Panc1 (cell line): ENCODE results near the gene MTF2. TPM values are rescaled to one million over a fixed set of nuclear protein-coding genes. Genes with fewer than 3 reads are reported as not detected.

ENCODE experiments used
- ATAC-seq: fragments of 200-7000 bp; cut with Tn5 transposase; 2 replicates; pipeline ENCODE4 v1.9.1; 2020; ENCODE audit warnings: mild to moderate bottlenecking, moderate library complexity
- BruUV-seq: library from RNA; stranded (reverse); fragments of 400-500 nt; replicated peaks from 2 replicates; lab custom pipeline; 2021; lab: Mats Ljungman, UMichigan
- CTCF ChIA-PET: fragments of 300-600 bp; sonication (Branson Sonifier 250); formaldehyde crosslinking; loops from one replicate; lab custom pipeline; 2022; ENCODE audit warnings: antibody characterized with exemption; lab: Charles Lee
- POLR2A ChIA-PET: fragments of 300-600 bp; sonication (Branson Sonifier 250); formaldehyde crosslinking; loops from one replicate; lab custom pipeline; 2022; ENCODE audit warnings: antibody characterized with exemption; lab: Charles Lee
- DNase-seq: peaks from one replicate; pipeline ENCODE4 v3.0.0-alpha.2; 2010; ENCODE audit warnings: low read depth, low spot score
- H3K27ac ChIP-seq: 2 replicates; pipeline ENCODE4 v1.5.1; 2011; ENCODE audit warnings: mild to moderate bottlenecking, low read length, inconsistent platforms
- H3K27me3 ChIP-seq: fragments of 200-500 bp; sonication (Bioruptor generic); 2 replicates; pipeline ENCODE4 v1.6.0; 2014; ENCODE audit warnings: low read length, inconsistent platforms; ENCODE audit not compliant: control insufficient read depth, insufficient read depth
- H3K36me3 ChIP-seq: fragments of 200-500 bp; sonication (Bioruptor generic); 2 replicates; pipeline ENCODE4 v1.5.1; 2014; ENCODE audit warnings: inconsistent platforms, mild to moderate bottlenecking, low read length, moderate library complexity; ENCODE audit not compliant: control insufficient read depth, insufficient read depth
- H3K4me1 ChIP-seq: 2 replicates; pipeline ENCODE4 v1.5.1; 2011; ENCODE audit warnings: inconsistent platforms, mild to moderate bottlenecking, low read length, moderate library complexity; ENCODE audit not compliant: control insufficient read depth, insufficient read depth
- H3K4me3 ChIP-seq, 2 experiments: 2 replicates each; pipeline ENCODE4 v1.5.1; 2011 to 2012; ENCODE audit warnings: low read depth in 2 of 2, low read length in 2 of 2, mild to moderate bottlenecking in 2 of 2, inconsistent platforms in 1 of 2, moderate library complexity in 1 of 2
- H3K9me3 ChIP-seq: fragments of 200-500 bp; sonication (Bioruptor generic); 2 replicates; pipeline ENCODE4 v1.5.1; 2014; ENCODE audit warnings: low read depth, mild to moderate bottlenecking, inconsistent platforms, low read length, moderate library complexity; ENCODE audit not compliant: control insufficient read depth, insufficient read depth
- CTCF ChIP-seq: fragments of 450-650 bp; IDR thresholded peaks from 2 replicates; pipeline ENCODE4 v1.5.1; 2017; ENCODE audit warnings: mild to moderate bottlenecking
- POLR2AphosphoS5 ChIP-seq: IDR thresholded peaks from 2 replicates; pipeline ENCODE4 v1.6.1; 2012; ENCODE audit warnings: mild to moderate bottlenecking, low read depth, low read length, moderate library complexity
- REST ChIP-seq, 2 experiments: IDR thresholded peaks; 2 replicates each; pipeline ENCODE4 v1.6.1; 2011 to 2012; ENCODE audit warnings: low read depth in 2 of 2, control low read depth in 1 of 2, low read length in 1 of 2, mild to moderate bottlenecking in 1 of 2, moderate library complexity in 1 of 2; ENCODE audit not compliant: insufficient read depth in 1 of 2
- SIN3A ChIP-seq: IDR thresholded peaks from 2 replicates; pipeline ENCODE4 v1.6.1; 2012; ENCODE audit warnings: low read depth, mild to moderate bottlenecking, low read length, moderate library complexity, borderline replicate concordance; ENCODE audit not compliant: insufficient read depth
- TCF7L2 ChIP-seq: IDR thresholded peaks from 2 replicates; pipeline ENCODE4 v1.6.1; 2011; ENCODE audit warnings: mild to moderate bottlenecking, low read depth, low read length, inconsistent platforms
- in situ Hi-C: cut with HindIII; loops from 2 replicates; pipeline ENCODE4 v1.10.0; 2016; ENCODE audit warnings: low sequenced_read_pairs, low pct_unique_long_range_greater_than_20kb
- intact Hi-C: fragments of 100-400 bp; cut with micrococcal nuclease; formaldehyde crosslinking; loops from one replicate; pipeline ENCODE4 v1.10.0; 2022; ENCODE audit not compliant: unreplicated experiment
- total RNA-seq: library from RNA; stranded (reverse); gene quantifications from one replicate; pipeline ENCODE4 v1.2.1, GENCODE V29; 2021; ENCODE audit not compliant: unreplicated experiment

MTF2 gene
- total RNA-seq, 1 experiment from 2014 or later, result 24.8 TPM

GRCh38 chr1:93150729-93151128 lies 71.6 kb downstream of the MTF2 start:
- no peak overlapping the region for H3K27ac ChIP-seq
- DNase-seq (no peak), ATAC-seq (no peak)
- H3K36me3 ChIP-seq, result peaks cover 15% of the 10 kb centered on the region
- intact Hi-C loops, result no loop called here
- H3K4me1 ChIP-seq, result no peaks in the 10 kb centered on the region
- in situ Hi-C loops, result no loop called here
- H3K27me3 ChIP-seq, result no peaks in the 10 kb centered on the region
- H3K4me3 ChIP-seq, result no peak overlapping the region
- TF ChIP-seq REST (IDR thresholded peaks at IDR 0.05; ENCODE audit: insufficient read depth in 1 of 2, low read depth in 2 of 2, low read length in 1 of 2) (no peak), TCF7L2 (no peak), POLR2AphosphoS5 (no peak), CTCF (no peak), SIN3A (no peak)
- ChIA-PET POLR2A (no interaction called here), CTCF (no interaction called here)
- no TSS peak for BruUV-seq
- H3K9me3 ChIP-seq, result no peaks in the 10 kb centered on the region

DNA sequence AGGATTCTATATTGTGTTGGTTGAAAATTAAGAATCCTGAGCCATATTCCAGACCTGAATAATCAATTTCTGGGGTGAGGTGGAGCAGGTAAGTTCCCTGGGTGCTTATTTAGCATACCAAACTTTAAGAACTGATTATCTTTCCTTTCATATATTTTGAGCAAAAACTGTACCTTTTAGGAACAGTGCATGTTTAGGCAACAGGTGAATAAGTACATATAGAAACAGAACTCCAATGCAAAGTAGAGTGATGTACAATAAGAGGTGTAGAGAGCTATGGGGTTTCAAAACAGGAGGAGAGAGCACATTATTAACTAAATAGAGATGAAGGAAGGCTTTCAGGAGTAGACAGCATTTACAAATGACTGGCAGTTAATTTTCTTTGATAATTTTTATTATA lies 72.4 kb downstream of the MTF2 start:
- no peak overlapping the region for H3K4me3 ChIP-seq
- H3K27ac ChIP-seq, result no peak overlapping the region
- POLR2A ChIA-PET, result no interaction called here
- H3K4me1 ChIP-seq, result no peaks in the 10 kb centered on the region
- in situ Hi-C loops (no loop called here), intact Hi-C loops (no loop called here)
- TF ChIP-seq CTCF (no peak), SIN3A (no peak), TCF7L2 (no peak), REST (IDR thresholded peaks at IDR 0.05; ENCODE audit: insufficient read depth in 1 of 2, low read depth in 2 of 2, low read length in 1 of 2) (no peak)
- CTCF ChIA-PET, result no interaction called here
- no peak for ATAC-seq
- H3K36me3 ChIP-seq, result peaks cover 18% of the 10 kb centered on the region
- BruUV-seq, result no TSS peak
- no peak for DNase-seq
- no peaks in the 10 kb centered on the region for H3K9me3 ChIP-seq
- H3K27me3 ChIP-seq, result no peaks in the 10 kb centered on the region
